Neural crest cell (in vitro differentiated cells): ENCODE data around the gene MDFIC2. TPM values are rescaled to one million over a fixed set of nuclear protein-coding genes. Genes with fewer than 3 reads are reported as not detected.

Experiments used
- DNase-seq: peaks from one replicate; pipeline ENCODE4 v3.0.0; 2021; ENCODE audit warnings: low read depth, mixed read lengths, low spot score
- H3K27ac Mint-ChIP-seq: one replicate; pipeline ENCODE4 v1.8.0; 2021; ENCODE audit warnings: mild to moderate bottlenecking, mixed read lengths; ENCODE audit not compliant: unreplicated experiment
- H3K27me3 Mint-ChIP-seq: 2 replicates; pipeline ENCODE4 v1.8.0; 2021; ENCODE audit warnings: low read depth, mild to moderate bottlenecking, mixed read lengths
- H3K36me3 Mint-ChIP-seq: 2 replicates; pipeline ENCODE4 v1.8.0; 2021; ENCODE audit warnings: low read depth, mild to moderate bottlenecking, mixed read lengths
- H3K4me1 Mint-ChIP-seq: 2 replicates; pipeline ENCODE4 v1.8.0; 2021; ENCODE audit warnings: mixed read lengths
- H3K4me3 Mint-ChIP-seq: one replicate; pipeline ENCODE4 v1.8.0; 2021; ENCODE audit warnings: mild to moderate bottlenecking, mixed read lengths
- H3K9me3 Mint-ChIP-seq: 2 replicates; pipeline ENCODE4 v1.8.0; 2021; ENCODE audit warnings: mixed read lengths
- CTCF ChIP-seq: fragments of 200-600 bp; sonication (generic); conservative IDR thresholded peaks from 2 replicates; pipeline ENCODE4 v1.5.0; 2021; ENCODE audit warnings: antibody characterized with exemption, mild to moderate bottlenecking
- total RNA-seq: library from RNA; stranded (reverse); gene quantifications from 2 replicates; pipeline ENCODE4 v1.2.1, GENCODE V29; 2021

Gene MDFIC2
- total RNA-seq, 1 donor from 2014 or later: not detected

GRCh38 chr3:70277304-70277703, 35.1 kb downstream of the MDFIC2 start:
- Mint-ChIP-seq H3K9me3 (no peaks in the 10 kb centered on the region), H3K36me3 (no peaks in the 10 kb centered on the region), H3K4me1 (no peaks in the 10 kb centered on the region), H3K27me3 (no peaks in the 10 kb centered on the region), H3K27ac (no peak overlapping the region), H3K4me3 (no peak overlapping the region)
- DNase-seq: no peak
- TF ChIP-seq CTCF: no peak

DNA sequence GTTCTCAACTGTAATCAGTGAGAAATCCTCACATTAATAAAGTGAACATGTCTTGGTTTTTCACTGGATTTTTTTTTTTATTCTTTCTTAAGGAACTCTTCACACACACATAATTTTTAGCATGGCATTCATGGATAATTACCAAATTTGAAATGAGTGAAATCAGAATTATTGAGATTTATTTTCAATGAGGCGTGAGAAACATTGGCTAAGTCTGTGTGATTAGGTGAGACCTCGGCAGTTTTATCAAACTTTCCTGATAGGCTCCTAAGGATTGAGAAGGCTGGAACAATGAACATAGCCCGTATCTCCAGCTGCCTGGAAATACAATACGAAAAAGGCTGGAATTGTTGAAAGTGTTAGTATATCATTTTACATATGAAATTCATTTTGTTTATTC, 35.5 kb downstream of the MDFIC2 start:
- no peak for DNase-seq
- Mint-ChIP-seq H3K27me3 (no peaks in the 10 kb centered on the region), H3K27ac (no peak overlapping the region), H3K4me1 (no peaks in the 10 kb centered on the region), H3K9me3 (no peaks in the 10 kb centered on the region), H3K4me3 (no peak overlapping the region), H3K36me3 (no peaks in the 10 kb centered on the region)
- TF ChIP-seq CTCF: no peak

- H3K27me3 Mint-ChIP-seq: no peaks in the 10 kb centered on the region
- no peak overlapping the region for H3K27ac Mint-ChIP-seq
- no peaks in the 10 kb centered on the region for H3K36me3 Mint-ChIP-seq
- no peaks in the 10 kb centered on the region for H3K4me1 Mint-ChIP-seq
- DNase-seq: no peak
- H3K4me3 Mint-ChIP-seq: no peak overlapping the region
- no peak for TF ChIP-seq CTCF
- H3K9me3 Mint-ChIP-seq: no peaks in the 10 kb centered on the region
Observed at GRCh38 chr3:70273492-70273891, 38.9 kb downstream of the MDFIC2 start.

- H3K36me3 Mint-ChIP-seq: no peaks in the 10 kb centered on the region
- no peak overlapping the region for H3K27ac Mint-ChIP-seq
- no peak overlapping the region for H3K4me3 Mint-ChIP-seq
- H3K4me1 Mint-ChIP-seq: no peaks in the 10 kb centered on the region
- no peaks in the 10 kb centered on the region for H3K27me3 Mint-ChIP-seq
- no peak for DNase-seq
- no peak for TF ChIP-seq CTCF
- no peaks in the 10 kb centered on the region for H3K9me3 Mint-ChIP-seq
Observed at GRCh38 chr3:70272798-70273197, 39.6 kb downstream of the MDFIC2 start.

- Mint-ChIP-seq H3K4me3 (no peak overlapping the region), H3K27me3 (no peaks in the 10 kb centered on the region), H3K9me3 (no peaks in the 10 kb centered on the region), H3K36me3 (no peaks in the 10 kb centered on the region), H3K27ac (no peak overlapping the region), H3K4me1 (no peaks in the 10 kb centered on the region)
- no peak for DNase-seq
- no peak for TF ChIP-seq CTCF
Observed at GRCh38 chr3:70264122-70264780, 48.2 kb downstream of the MDFIC2 start.

GRCh38 chr3:70261283-70261682, 51.2 kb downstream of the MDFIC2 start:
- no peak overlapping the region for H3K27ac Mint-ChIP-seq
- no peaks in the 10 kb centered on the region for H3K36me3 Mint-ChIP-seq
- no peak for DNase-seq
- no peak for TF ChIP-seq CTCF
- H3K4me3 Mint-ChIP-seq: no peak overlapping the region
- no peaks in the 10 kb centered on the region for H3K9me3 Mint-ChIP-seq
- H3K4me1 Mint-ChIP-seq: no peaks in the 10 kb centered on the region
- H3K27me3 Mint-ChIP-seq: no peaks in the 10 kb centered on the region
